Esophagus squamous epithelium (tissue), 5 donors: Measurements from ENCODE around the gene TIFAB. TPM values are rescaled to one million over a fixed set of nuclear protein-coding genes. Genes with fewer than 3 reads are reported as not detected.

ENCODE experiments used
- DNase-seq: peaks from one replicate; lab custom pipeline; 2025; lab: John Stamatoyannopoulos, UW
- H3K27ac ChIP-seq, 4 donors: fragments of 200-600 bp; sonication (generic); one replicate each; pipeline ENCODE4 v1.5.1; 2016 to 2019; ENCODE audit warnings: mild to moderate bottlenecking in 1 of 4
- H3K27me3 ChIP-seq, 4 donors: fragments of 200-600 bp; sonication (generic); 1 replicate in 3 of 4; 2 replicates in 1 of 4; pipeline versions ENCODE4 v1.5.1 to v1.6.0; 2017 to 2021; ENCODE audit warnings: antibody characterized with exemption in 1 of 4
- H3K36me3 ChIP-seq, 3 donors: fragments of 200-600 bp; sonication (generic); one replicate each; pipeline ENCODE4 v1.5.1; 2016 to 2019
- H3K4me1 ChIP-seq, 3 donors: fragments of 200-600 bp; sonication (generic); one replicate each; pipeline ENCODE4 v1.5.1; 2017 to 2019
- H3K4me3 ChIP-seq, 4 donors: fragments of 200-600 bp; sonication (generic); 1 replicate in 3 of 4; 2 replicates in 1 of 4; pipeline ENCODE4 v1.5.1; 2016 to 2019; ENCODE audit warnings: mild to moderate bottlenecking in 2 of 4, moderate library complexity in 1 of 4
- H3K9me3 ChIP-seq, 3 donors: fragments of 200-600 bp; sonication (generic); one replicate each; pipeline ENCODE4 v1.5.1; 2016 to 2019
- CTCF ChIP-seq, 6 experiments: fragments of 450-650 bp in 4 of 6; fragments of 200-600 bp in 2 of 6; sonication (generic) in 2 of 6; IDR thresholded peaks; one replicate each; pipeline ENCODE4 v1.5.1; 2016 to 2019; ENCODE audit warnings: antibody characterized with exemption in 6 of 6, mild to moderate bottlenecking in 4 of 6, moderate library complexity in 4 of 6
- POLR2A ChIP-seq, 4 donors: fragments of 450-650 bp; IDR thresholded peaks; one replicate each; pipeline ENCODE4 v1.6.1; 2017; ENCODE audit warnings: antibody characterized with exemption in 4 of 4, mild to moderate bottlenecking in 4 of 4, moderate library complexity in 3 of 4
- WGBS, 2 donors: methylation state at CpG; one replicate each; pipeline ENCODE4 v1.1.5; 2018; 5-methylcytosine and 5-hydroxymethylcytosine counted together
- intact Hi-C: fragments of 100-400 bp; cut with DNase I; formaldehyde crosslinking; loops from one replicate; pipeline ENCODE4 v1.15.0; 2022
- small RNA-seq, 4 donors: library from RNA; depleted of rRNA; stranded (forward); fragments of <200 nt; gene quantifications; one replicate each; pipeline ENCODE3, GENCODE V24; 2016
- total RNA-seq, 4 donors: library from RNA; depleted of rRNA; stranded (reverse); fragments of >200 nt; gene quantifications; one replicate each; pipeline ENCODE4 v1.1.0, GENCODE V29; 2016
- donor health status: DM: yes; HTN: yes; CAD: no.

Gene TIFAB
- total RNA-seq, 4 donors from 2014 or later = under 0.01 to 0.18 (median 0.08) TPM; not detected in 1

GRCh38 chr5:135398855-135399793 is 53.0 kb downstream of the TIFAB start, which contains the start of gene MACROH2A1:
Gene MACROH2A1 (minus strand): TSS chr5:135399231. CDS start chr5:135389093, 10,138 bp downstream.
- DNase-seq = peak; percentile 58
- Histone ChIP-seq H3K4me3 (peak within 1 kb of the TSS; percentile 73 to 97 (median 92)), H3K4me1 (peaks cover 31 to 57% (median 44%) of the 10 kb centered on the region in 3 donors), H3K9me3 (no peaks in the 10 kb centered on the region), H3K27me3 (no peaks in the 10 kb centered on the region), H3K36me3 (no peaks in the 10 kb centered on the region), H3K27ac (peak within 1 kb of the TSS; percentile 93 to 98 (median 96))
- TF ChIP-seq POLR2A (IDR thresholded peaks at IDR 0.05) (peak in 3 of 4 donors; percentile 80 to 96 (median 95)), CTCF (IDR thresholded peaks at IDR 0.05) (peak in 2 of 6 experiments; percentile 6 to 24)
- WGBS, 2 donors = 0 to 1% methylated on average over 6 to 11 of the region's 109 CpGs
- intact Hi-C loops = no loop called here

- Histone ChIP-seq H3K36me3 (peaks cover 0 to under 1% (median 0%) of the 10 kb centered on the region in 3 donors), H3K27ac (peak overlapping the region; percentile 93 to 98 (median 96)), H3K9me3 (no peaks in the 10 kb centered on the region), H3K4me3 (peak overlapping the region; percentile 73 to 97 (median 92)), H3K4me1 (peaks cover 39 to 66% (median 51%) of the 10 kb centered on the region in 3 donors), H3K27me3 (no peaks in the 10 kb centered on the region)
- no peak for DNase-seq
- intact Hi-C loops = no loop called here
- 0 to 3% methylated on average over 4 to 5 of the region's 43 CpGs for WGBS, 2 donors
- peak in 1 of 4 donors; percentile 25 for TF ChIP-seq POLR2A (IDR thresholded peaks at IDR 0.05)
- no peak for TF ChIP-seq CTCF (IDR thresholded peaks at IDR 0.05)
Measured at GRCh38 chr5:135398160-135398854, 53.8 kb downstream of the TIFAB start.

Small RNAs within 50 kb of the gene (small RNA-seq; reads per million reads assigned to genes)
- 0 reads per million in 4 donors for gene DCANP1

Other genes with a start within 250 kb of the TIFAB start
- 100 to 1,000 TPM; 278 to 355 (median 319) TPM for gene MACROH2A1, start 53.1 kb downstream of the TIFAB start, total RNA-seq
- under 1 TPM in 2 of 4 donors, not detected in 2; 0.44 to 0.57 TPM for gene DCANP1, start 5.0 kb downstream of the TIFAB start, total RNA-seq
- not detected for gene NEUROG1, start 83.6 kb upstream of the TIFAB start, total RNA-seq
- gene CXCL14, start 126.6 kb upstream of the TIFAB start, total RNA-seq = 100 to 1,000 TPM in 2 of 4 donors, 10 to 100 TPM in 2; 23.1 to 160 (median 95.4) TPM